Measurements from ENCODE around the gene CNTLN. TPM values are rescaled to one million over a fixed set of nuclear protein-coding genes. Genes with fewer than 3 reads are reported as not detected.

Gene CNTLN
- total and polyA plus RNA-seq, 2 of the 8 experiments (the other 6 are each of a cell fraction or from before 2014, with no cell fraction given): 4.8 to 10.8 TPM

DNA sequence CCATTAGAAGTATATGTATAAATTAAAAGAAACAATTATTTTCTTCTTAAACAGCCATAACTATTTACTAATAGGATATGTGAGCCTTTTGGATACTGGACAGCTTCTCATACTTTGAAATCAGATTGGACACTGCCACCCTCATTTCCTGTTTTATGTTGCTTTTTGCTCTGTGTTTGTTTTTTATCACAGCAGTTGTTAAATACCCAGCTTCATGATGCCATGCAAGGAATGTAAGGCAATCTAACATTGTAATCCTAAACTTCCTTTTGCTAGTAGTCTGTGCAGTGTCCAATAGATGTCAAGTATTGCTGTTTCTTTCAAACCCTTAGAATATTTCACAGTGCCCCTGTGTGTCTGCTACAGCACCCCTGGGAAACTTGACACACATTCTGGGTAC is 56.2 kb downstream of the CNTLN start (continued):
- no peak for TF ChIP-seq SIRT6 (IDR thresholded peaks at IDR 0.05; ENCODE audit: low read length)
- no peak for TF ChIP-seq ZNF274 (IDR thresholded peaks at IDR 0.05; ENCODE audit: borderline replicate concordance, extremely low read depth, low read length)
